CD4-positive, alpha-beta T cell (primary cell): ENCODE data around the gene RSBN1L. TPM values are rescaled to one million over a fixed set of nuclear protein-coding genes. Genes with fewer than 3 reads are reported as not detected.

ENCODE experiments used
- ATAC-seq: fragments of 200-7000 bp; cut with Tn5 transposase; one replicate; pipeline ENCODE4 v1.10.0; 2022; ENCODE audit warnings: mild to moderate bottlenecking; ENCODE audit not compliant: poor library complexity
- CTCF ChIA-PET: fragments of 350-600 bp; sonication (Branson Sonifier 250); formaldehyde crosslinking; loops from one replicate; lab custom pipeline; 2021; ENCODE audit warnings: antibody characterized with exemption, inconsistent platforms; lab: Charles Lee
- POLR2A ChIA-PET: fragments of 350-600 bp; sonication (Branson Sonifier 250); formaldehyde crosslinking; loops from one replicate; lab custom pipeline; 2021; ENCODE audit warnings: antibody characterized with exemption, inconsistent platforms; lab: Charles Lee
- DNase-seq, 14 experiments: peaks; one replicate each; pipeline ENCODE4 v3.0.0-alpha.2; 2013 to 2020; ENCODE audit warnings: mixed read lengths in 2 of 14
- H3K27ac ChIP-seq, 2 donors: one replicate each; pipeline versions ENCODE4 v1.5.1 to v1.7.0; 2013; ENCODE audit warnings: low read length in 2 of 2, low read depth in 1 of 2, mild to moderate bottlenecking in 1 of 2
- H3K27me3 ChIP-seq, 2 experiments: 1 replicate in 1 of 2; 2 replicates in 1 of 2; pipeline versions ENCODE4 v1.6.1 to v1.7.0; 2013; ENCODE audit warnings: low read length in 2 of 2, control low read depth in 1 of 2, mild to moderate bottlenecking in 1 of 2, moderate library complexity in 1 of 2; ENCODE audit not compliant: insufficient read depth in 2 of 2, control insufficient read depth in 1 of 2
- H3K36me3 ChIP-seq: one replicate; pipeline ENCODE4 v1.6.1; 2013; ENCODE audit warnings: low read length, control low read depth; ENCODE audit not compliant: insufficient read depth
- H3K4me1 ChIP-seq: one replicate; pipeline ENCODE4 v1.6.1; 2013; ENCODE audit warnings: low read length, control low read depth; ENCODE audit not compliant: insufficient read depth
- H3K4me3 ChIP-seq: one replicate; pipeline ENCODE4 v1.5.1; 2013; ENCODE audit warnings: mild to moderate bottlenecking, low read length, moderate library complexity
- H3K9me3 ChIP-seq, 2 experiments: 1 replicate in 1 of 2; 2 replicates in 1 of 2; pipeline versions ENCODE4 v1.6.1 to v1.7.0; 2013; ENCODE audit warnings: low read length in 2 of 2, mild to moderate bottlenecking in 2 of 2, control low read depth in 1 of 2, moderate library complexity in 1 of 2; ENCODE audit not compliant: control insufficient read depth in 1 of 2, insufficient read depth in 1 of 2
- H3K27ac Mint-ChIP-seq: one replicate; pipeline ENCODE4 v1.8.0; 2020; ENCODE audit warnings: mixed read lengths
- H3K27me3 Mint-ChIP-seq: one replicate; pipeline ENCODE4 v1.8.0; 2021; ENCODE audit warnings: mixed read lengths
- H3K36me3 Mint-ChIP-seq: one replicate; pipeline ENCODE4 v1.8.0; 2021; ENCODE audit warnings: low read depth, mixed read lengths
- H3K4me1 Mint-ChIP-seq: one replicate; pipeline ENCODE4 v1.8.0; 2021; ENCODE audit warnings: low read depth, mixed read lengths
- H3K4me3 Mint-ChIP-seq: one replicate; pipeline ENCODE4 v1.8.0; 2020; ENCODE audit warnings: mild to moderate bottlenecking, mixed read lengths
- H3K9me3 Mint-ChIP-seq: one replicate; pipeline ENCODE4 v1.8.0; 2020; ENCODE audit warnings: mixed read lengths
- intact Hi-C, 2 experiments: fragments of 100-400 bp; cut with DNase I in 1 of 2; cut with micrococcal nuclease in 1 of 2; formaldehyde crosslinking; loops; one replicate each; pipeline versions ENCODE4 v1.15.1 to v1.9.0; 2023 to 2025; cut with DNase I, micrococcal nuclease
- total RNA-seq, 174 experiments: library from RNA in 2 of 174; stranded (reverse) in 2 of 174; gene quantifications; one replicate each; pipeline ENCODE4 v1.2.3 and lab custom pipeline; 2021 to 2026
- TF ChIP-seq, protein P1 (sequence below): fragments of 200-600 bp; IDR thresholded peaks from one replicate; pipeline ENCODE4 v1.8.0; 2022; ENCODE audit warnings: antibody characterized with exemption, mild to moderate bottlenecking

The RSBN1L gene
- total RNA-seq, 2 experiments from 2014 or later, result 9.0 to 9.6 TPM

DNA sequence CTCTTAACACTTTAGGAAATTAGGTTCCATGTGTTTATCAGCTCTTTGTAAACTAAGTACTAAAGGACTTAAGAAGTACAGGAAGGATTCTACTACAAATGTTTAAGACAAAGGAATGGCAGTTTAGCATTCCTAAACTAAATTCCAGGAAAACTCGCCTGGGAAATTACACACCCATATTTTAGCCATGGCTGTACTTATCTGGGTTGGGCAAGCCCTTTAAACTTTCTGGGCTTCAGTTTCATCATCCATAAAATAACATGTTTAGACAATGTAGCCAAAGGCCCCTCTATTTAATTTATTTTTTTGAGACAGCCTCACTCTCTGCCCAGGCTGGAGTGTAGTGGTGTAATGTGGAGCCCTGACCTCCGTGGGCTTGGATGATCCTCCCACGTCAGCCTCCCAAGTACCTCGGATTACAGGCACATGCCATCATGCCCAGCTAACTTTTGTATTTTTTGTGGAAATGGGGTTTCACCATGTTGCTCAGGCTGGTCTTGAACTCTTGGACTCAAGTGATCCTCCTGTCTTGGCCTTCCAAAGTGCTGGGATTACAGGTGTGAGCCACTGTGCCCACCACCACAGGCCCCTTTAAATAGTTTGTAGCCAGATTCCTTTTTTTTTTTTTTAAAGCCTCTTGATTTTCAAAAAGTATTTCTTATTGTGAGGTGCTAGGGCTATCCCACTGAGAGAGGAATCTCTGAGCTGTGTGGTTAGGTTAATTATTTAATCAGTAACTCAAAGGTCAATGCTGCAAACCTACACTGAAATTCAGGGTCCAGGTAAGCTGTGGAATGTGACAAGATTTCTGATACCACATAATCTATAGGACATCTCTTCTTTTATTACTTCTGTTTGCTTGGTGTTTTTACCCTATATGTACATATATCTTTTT, 69.9 kb downstream of the RSBN1L start:
- DNase-seq, result no peak
- Histone ChIP-seq H3K36me3 (peaks cover 36% of the 10 kb centered on the region), H3K4me3 (no peak overlapping the region), H3K27me3 (no peaks in the 10 kb centered on the region), H3K27ac (no peak overlapping the region), H3K4me1 (no peaks in the 10 kb centered on the region), H3K9me3 (no peaks in the 10 kb centered on the region)
- Mint-ChIP-seq H3K27me3 (no peaks in the 10 kb centered on the region), H3K27ac (peak overlapping the region; percentile 31), H3K36me3 (peaks cover 39% of the 10 kb centered on the region), H3K9me3 (no peaks in the 10 kb centered on the region), H3K4me1 (peaks cover 38% of the 10 kb centered on the region), H3K4me3 (no peak overlapping the region)
- ATAC-seq, result no peak
- TF ChIP-seq, protein P1, sequence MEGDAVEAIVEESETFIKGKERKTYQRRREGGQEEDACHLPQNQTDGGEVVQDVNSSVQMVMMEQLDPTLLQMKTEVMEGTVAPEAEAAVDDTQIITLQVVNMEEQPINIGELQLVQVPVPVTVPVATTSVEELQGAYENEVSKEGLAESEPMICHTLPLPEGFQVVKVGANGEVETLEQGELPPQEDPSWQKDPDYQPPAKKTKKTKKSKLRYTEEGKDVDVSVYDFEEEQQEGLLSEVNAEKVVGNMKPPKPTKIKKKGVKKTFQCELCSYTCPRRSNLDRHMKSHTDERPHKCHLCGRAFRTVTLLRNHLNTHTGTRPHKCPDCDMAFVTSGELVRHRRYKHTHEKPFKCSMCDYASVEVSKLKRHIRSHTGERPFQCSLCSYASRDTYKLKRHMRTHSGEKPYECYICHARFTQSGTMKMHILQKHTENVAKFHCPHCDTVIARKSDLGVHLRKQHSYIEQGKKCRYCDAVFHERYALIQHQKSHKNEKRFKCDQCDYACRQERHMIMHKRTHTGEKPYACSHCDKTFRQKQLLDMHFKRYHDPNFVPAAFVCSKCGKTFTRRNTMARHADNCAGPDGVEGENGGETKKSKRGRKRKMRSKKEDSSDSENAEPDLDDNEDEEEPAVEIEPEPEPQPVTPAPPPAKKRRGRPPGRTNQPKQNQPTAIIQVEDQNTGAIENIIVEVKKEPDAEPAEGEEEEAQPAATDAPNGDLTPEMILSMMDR, result no peak
- intact Hi-C loops, result no loop called here
- ChIA-PET POLR2A (no interaction called here), CTCF (interaction anchor here (2.0 kb wide), 1 partner anchor 115 kb away, joined by 5 read pairs; no protein-coding TSS in a partner anchor)

DNA sequence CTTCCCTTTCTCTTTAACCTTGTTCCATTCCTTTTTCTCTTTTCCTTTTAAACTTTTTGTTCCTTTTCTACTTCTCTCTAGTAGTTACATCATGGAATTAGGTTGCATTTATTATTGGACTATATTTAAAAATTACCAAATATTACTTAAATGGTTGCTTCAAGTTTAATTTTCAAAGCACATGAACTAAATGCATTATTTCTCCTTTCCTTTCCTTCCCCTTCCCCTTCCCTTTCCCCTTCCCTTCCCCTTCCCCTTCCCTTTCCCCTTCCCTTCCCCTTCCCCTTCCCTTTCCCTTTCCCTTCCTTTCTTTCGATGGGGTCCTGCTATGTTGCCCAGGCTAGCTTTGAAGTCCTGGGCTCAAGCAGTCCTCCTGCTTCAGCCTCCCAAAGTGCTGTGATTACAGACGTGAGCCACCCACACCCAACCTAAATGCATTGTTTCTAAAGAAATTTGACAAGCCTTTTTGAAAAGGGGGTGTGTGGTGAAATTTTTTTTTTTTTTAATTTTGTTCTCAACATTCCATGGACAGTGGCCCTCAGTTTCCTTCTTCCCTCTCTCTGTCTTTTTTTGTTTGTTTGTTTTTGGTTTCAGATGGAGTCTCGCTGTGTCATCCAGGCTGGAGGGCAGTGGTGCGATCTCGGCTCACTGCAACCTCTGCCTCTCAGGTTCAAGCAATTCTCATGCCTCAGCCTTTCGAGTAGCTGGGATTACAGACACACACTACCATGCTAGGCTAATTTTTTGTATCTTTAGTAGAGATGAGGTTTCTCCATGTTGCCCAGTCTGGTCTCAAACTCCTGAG, 70.7 kb downstream of the RSBN1L start:
- no peak for DNase-seq
- no peaks in the 10 kb centered on the region for H3K4me1 ChIP-seq
- Mint-ChIP-seq H3K27ac (peak overlapping the region; percentile 31), H3K9me3 (no peaks in the 10 kb centered on the region), H3K4me3 (no peak overlapping the region), H3K36me3 (peaks cover 42% of the 10 kb centered on the region), H3K27me3 (no peaks in the 10 kb centered on the region), H3K4me1 (peaks cover 34% of the 10 kb centered on the region)
- TF ChIP-seq, protein P1, result no peak
- intact Hi-C loops, result no loop called here
- H3K27me3 ChIP-seq, result no peaks in the 10 kb centered on the region
- no peaks in the 10 kb centered on the region for H3K9me3 ChIP-seq
- ChIA-PET CTCF (no interaction called here), POLR2A (no interaction called here)
- no peak for ATAC-seq
- no peak overlapping the region for H3K27ac ChIP-seq
- no peak overlapping the region for H3K4me3 ChIP-seq
- peaks cover 39% of the 10 kb centered on the region for H3K36me3 ChIP-seq

DNA sequence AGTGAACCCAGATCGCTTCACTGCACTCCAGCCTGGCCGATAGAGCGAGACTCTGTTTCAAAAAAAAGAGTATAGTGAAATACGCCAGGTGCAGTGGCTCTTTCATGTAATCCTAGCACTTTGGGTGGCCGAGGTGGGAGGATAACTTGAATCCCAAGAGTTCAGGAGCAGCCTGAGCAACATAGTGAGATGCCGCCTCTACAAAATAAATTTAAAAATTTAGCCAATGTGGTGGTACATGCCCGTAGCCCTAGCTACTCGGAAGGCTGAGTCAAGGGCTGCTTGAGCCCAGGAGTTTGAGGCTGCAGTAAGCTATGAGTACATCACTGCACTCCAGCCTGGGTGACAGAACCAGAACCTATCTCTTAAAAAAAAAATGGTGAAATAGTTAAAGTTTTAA, 74.1 kb downstream of the RSBN1L start:
- H3K4me1 ChIP-seq, result no peaks in the 10 kb centered on the region
- Mint-ChIP-seq H3K36me3 (peaks cover 67% of the 10 kb centered on the region), H3K9me3 (no peaks in the 10 kb centered on the region), H3K27me3 (no peaks in the 10 kb centered on the region), H3K27ac (no peak overlapping the region), H3K4me3 (no peak overlapping the region), H3K4me1 (peaks cover 16% of the 10 kb centered on the region)
- H3K4me3 ChIP-seq, result no peak overlapping the region
- no peaks in the 10 kb centered on the region for H3K9me3 ChIP-seq
- CTCF ChIA-PET, result no interaction called here
- H3K36me3 ChIP-seq, result peaks cover 64% of the 10 kb centered on the region
- DNase-seq, result no peak
- TF ChIP-seq, protein P1, result no peak
- POLR2A ChIA-PET, result no interaction called here
- no peak overlapping the region for H3K27ac ChIP-seq
- ATAC-seq, result no peak
- intact Hi-C loops, result no loop called here
- H3K27me3 ChIP-seq, result no peaks in the 10 kb centered on the region
